Measurements from ENCODE around the gene ADCY4. TPM values are rescaled to one million over a fixed set of nuclear protein-coding genes. Genes with fewer than 3 reads are reported as not detected.

Gene ADCY4
- total and polyA plus RNA-seq, 2 of the 8 experiments (the other 6 are each of a cell fraction or from before 2014, with no cell fraction given): 0.27 to 0.35 TPM

DNA sequence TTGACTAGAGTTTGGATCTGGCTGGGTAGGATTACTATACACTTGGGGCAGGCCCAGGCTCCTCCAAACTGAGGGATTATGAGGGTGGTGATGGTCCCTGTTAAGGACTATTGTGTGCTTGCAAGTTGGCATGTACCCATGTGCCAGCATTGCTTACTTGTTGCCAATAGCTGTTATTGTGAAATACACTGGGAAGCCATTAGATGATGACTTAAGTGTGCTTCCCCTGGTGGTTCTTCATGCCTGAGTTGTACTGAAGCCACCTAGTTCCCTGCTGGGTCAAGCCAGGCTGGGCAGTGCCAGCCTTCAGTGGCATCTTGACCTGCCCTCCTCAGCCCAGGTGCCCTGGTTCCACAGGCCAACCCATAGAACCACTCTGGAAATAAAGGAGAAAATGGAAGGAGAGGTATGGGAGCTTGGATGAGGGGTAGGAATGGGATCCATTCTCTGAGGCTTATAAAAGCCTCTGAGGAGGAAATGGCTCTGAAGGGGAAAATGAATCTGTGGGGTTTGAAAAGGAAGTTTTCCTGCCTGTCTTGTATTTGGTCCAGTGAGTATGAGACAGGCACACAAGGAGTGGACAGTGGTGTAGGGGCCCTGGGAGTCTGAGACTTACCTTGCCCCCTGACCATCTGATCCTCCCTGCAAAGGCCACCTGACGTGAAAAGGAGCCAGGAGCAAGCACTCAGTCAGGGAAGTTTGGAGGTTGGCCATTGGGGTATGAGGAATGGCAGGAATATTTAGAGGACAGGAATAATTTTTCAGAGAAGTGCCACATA is 22.8 kb downstream of the ADCY4 start:
- no peak overlapping the region for H3K4me2 ChIP-seq (ENCODE audit: insufficient read depth in 1 of 2, low read depth in 2 of 2, low read length in 2 of 2)
- POLR2A ChIA-PET (ENCODE audit: partially characterized antibody): interaction anchor here (0.9 to 5.1 kb wide), 5 partner anchors 12 to 125 kb away, joined by 3 to 35 read pairs (median 4); partner anchors contain the start of genes DHRS1, NOP9, RABGGTA and TINF2

More for the DNA sequence above, 22.8 kb downstream of the ADCY4 start:
- no peak overlapping the region for H2AK5ac ChIP-seq (ENCODE audit: low read depth, low read length)
- no peak overlapping the region for H3K23ac ChIP-seq (ENCODE audit: insufficient read length)
- WGBS, 2 experiments (ENCODE audit: extremely low coverage in 1 of 2, insufficient coverage in 1 of 2, insufficient read length in 1 of 2, insufficient replicate concordance in 2 of 2, low coverage in 1 of 2, low lambda C conversion rate in 2 of 2, missing lambda C conversion rate in 1 of 2): 90% methylated on average over 1 of the region's 1 CpG; no CpG with 5 or more reads in 1 of the 2 experiments
- H3K9me3 ChIP-seq (ENCODE audit: insufficient read depth in 2 of 2, low read depth in 1 of 2, low read length in 1 of 2): no peaks in the 10 kb centered on the region; a peak in 1 of 4 replicates
- no peak overlapping the region for H4K91ac ChIP-seq (replicated peaks; ENCODE audit: insufficient read length, low read length)
- no peak overlapping the region for H3K4me3 ChIP-seq (ENCODE audit: extremely low read depth in 1 of 4, insufficient read depth in 2 of 4, low read depth in 3 of 4, low read length in 4 of 4)
- H4K5ac ChIP-seq (ENCODE audit: insufficient read length, low read depth, low read length): no peak overlapping the region
- H3K79me2 ChIP-seq (ENCODE audit: control insufficient read depth in 1 of 2, insufficient read depth in 2 of 2, low read length in 2 of 2): no peaks in the 10 kb centered on the region
- H4K8ac ChIP-seq (ENCODE audit: extremely low read depth, insufficient read depth, low read length): no peak overlapping the region
- H3K56ac ChIP-seq (replicated peaks; ENCODE audit: insufficient read length, low read depth, low read length): no peak overlapping the region
- no peak for DNase-seq (ENCODE audit: low read depth in 1 of 2, low spot score in 2 of 2)
- H2BK12ac ChIP-seq (ENCODE audit: low read depth, low read length): no peak overlapping the region
- H2BK20ac ChIP-seq (ENCODE audit: low read length): no peak overlapping the region
- H3K36me3 ChIP-seq (ENCODE audit: control insufficient read depth in 2 of 4, insufficient read depth in 4 of 4, low read length in 3 of 4): peaks cover 0 to 10% (median 1%) of the 10 kb centered on the region in 4 experiments; a peak in 3 of 8 replicates
- H3K4me1 ChIP-seq (replicated peaks in 1 of 4; ENCODE audit: control insufficient read depth in 3 of 4, insufficient read depth in 4 of 4, low read length in 3 of 4): no peaks in the 10 kb centered on the region; a peak in 2 of 7 replicates
- H3K18ac ChIP-seq (ENCODE audit: extremely low read depth, low read length): no peak overlapping the region
- no peak overlapping the region for H3K9ac ChIP-seq (replicated peaks in 1 of 4; ENCODE audit: extremely low read depth in 1 of 4, low read depth in 3 of 4, low read length in 3 of 4)
- H3K4ac ChIP-seq (replicated peaks; ENCODE audit: insufficient read length, low read depth, low read length): no peak overlapping the region
- peaks cover 1% of the 10 kb centered on the region; the same call in 1 of the 2 replicates for H3K23me2 ChIP-seq (ENCODE audit: low read depth, low read length)
- no peak overlapping the region for H3K14ac ChIP-seq (ENCODE audit: insufficient read length)
- no peak for TF ChIP-seq GTF2F1 (IDR thresholded peaks at IDR 0.05; ENCODE audit: borderline replicate concordance, low read depth, low read length)
- TF ChIP-seq YY1 (IDR thresholded peaks at IDR 0.05; ENCODE audit: low read depth, low read length): no peak
- TF ChIP-seq EGR1 (IDR thresholded peaks at IDR 0.05; ENCODE audit: borderline replicate concordance, low read depth, low read length): no peak
- TF ChIP-seq POLR2A (IDR thresholded peaks at IDR 0.05; ENCODE audit: control extremely low read depth in 1 of 2, low read depth in 2 of 2, low read length in 2 of 2): no peak
- TF ChIP-seq, protein P1, sequence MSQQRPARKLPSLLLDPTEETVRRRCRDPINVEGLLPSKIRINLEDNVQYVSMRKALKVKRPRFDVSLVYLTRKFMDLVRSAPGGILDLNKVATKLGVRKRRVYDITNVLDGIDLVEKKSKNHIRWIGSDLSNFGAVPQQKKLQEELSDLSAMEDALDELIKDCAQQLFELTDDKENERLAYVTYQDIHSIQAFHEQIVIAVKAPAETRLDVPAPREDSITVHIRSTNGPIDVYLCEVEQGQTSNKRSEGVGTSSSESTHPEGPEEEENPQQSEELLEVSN (IDR thresholded peaks at IDR 0.05): no peak
- no peak for TF ChIP-seq FOSL1 (IDR thresholded peaks at IDR 0.05; ENCODE audit: insufficient read depth, low read depth, low read length)
- TF ChIP-seq BACH1 (IDR thresholded peaks at IDR 0.05; ENCODE audit: low read length): no peak
- H2BK120ac ChIP-seq (replicated peaks; ENCODE audit: low read depth, low read length): no peak overlapping the region
- H2BK15ac ChIP-seq (ENCODE audit: low read length): no peak overlapping the region
- H3K27me3 ChIP-seq (replicated peaks in 1 of 4; ENCODE audit: control insufficient read depth in 3 of 4, extremely low read depth in 1 of 4, insufficient read depth in 3 of 4, low read length in 3 of 4): peaks cover 0 to 12% (median 7%) of the 10 kb centered on the region in 4 experiments; a peak in 6 of 7 replicates
- H2BK5ac ChIP-seq (ENCODE audit: low read depth, low read length): no peak overlapping the region
- CTCF ChIA-PET (ENCODE audit: partially characterized antibody): interaction anchor here (0.6 to 15.8 kb wide), 6 partner anchors 9 to 161 kb away, joined by 3 to 173 read pairs (median 6); partner anchors contain the start of gene ADCY4
- H3K79me1 ChIP-seq (ENCODE audit: low read depth, low read length): no peaks in the 10 kb centered on the region
- no peak for FAIRE-seq
- H2AFZ ChIP-seq (ENCODE audit: low read length): no peak overlapping the region
- no peak overlapping the region for H3K27ac ChIP-seq (ENCODE audit: low read depth, low read length)
- H4K20me1 ChIP-seq (replicated peaks in 1 of 2; ENCODE audit: control insufficient read depth in 1 of 2, insufficient read depth in 2 of 2, low read length in 2 of 2): peaks cover 2 to 6% of the 10 kb centered on the region in 2 experiments
